Measurements from ENCODE around the gene DNAI7.
A peak's percentile ranks its signal among the peaks of the same experiment; 100 is the strongest.

DNAI7 gene

GRCh38 chr12:25162866-25163265 is 32.1 kb downstream of the DNAI7 start:
- DNase-seq = no peak

DNA sequence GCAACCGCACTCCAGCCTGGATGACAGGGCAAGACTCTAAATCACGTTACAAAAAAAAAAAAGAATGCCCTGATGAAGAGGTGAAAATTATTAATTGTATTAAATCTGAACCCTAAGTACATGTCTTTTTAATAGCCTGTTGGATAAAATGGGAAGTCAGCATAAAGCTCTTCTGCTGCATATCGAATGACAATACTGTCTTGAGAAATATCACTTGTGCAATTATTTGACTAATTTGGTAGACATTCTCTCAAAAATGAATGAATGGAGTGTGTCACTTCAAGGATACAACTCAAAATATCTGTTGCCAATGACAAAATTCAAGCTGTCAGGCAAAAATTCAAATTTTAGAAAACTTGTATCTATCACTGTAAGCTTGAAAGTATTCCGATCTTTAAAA is 38.9 kb downstream of the DNAI7 start:
- DNase-seq = no peak

- DNase-seq = peak; percentile 66
Measured at GRCh38 chr12:25155022-25155576, 39.9 kb downstream of the DNAI7 start.

DNA sequence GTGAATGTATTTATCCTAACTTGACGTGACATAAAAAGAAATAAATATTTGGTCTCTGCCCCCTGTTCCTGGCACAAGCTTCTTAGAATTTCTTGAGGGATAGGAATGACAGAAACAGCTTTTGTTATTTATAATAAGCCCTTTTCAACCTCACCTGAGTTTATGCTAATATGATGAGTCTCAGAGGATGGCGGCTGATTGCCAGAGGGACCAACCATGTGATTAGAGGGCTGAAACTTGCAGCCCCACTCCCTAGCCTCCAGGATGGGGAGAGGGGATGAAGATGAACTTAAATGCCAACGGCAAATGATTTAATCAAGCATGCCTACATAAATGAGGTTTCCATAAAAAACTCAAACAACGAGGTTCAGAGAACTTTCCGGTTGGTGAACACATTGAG is 42.9 kb downstream of the DNAI7 start:
- DNase-seq = no peak

GRCh38 chr12:25151476-25151875 is 43.5 kb downstream of the DNAI7 start:
- DNase-seq = no peak

DNA sequence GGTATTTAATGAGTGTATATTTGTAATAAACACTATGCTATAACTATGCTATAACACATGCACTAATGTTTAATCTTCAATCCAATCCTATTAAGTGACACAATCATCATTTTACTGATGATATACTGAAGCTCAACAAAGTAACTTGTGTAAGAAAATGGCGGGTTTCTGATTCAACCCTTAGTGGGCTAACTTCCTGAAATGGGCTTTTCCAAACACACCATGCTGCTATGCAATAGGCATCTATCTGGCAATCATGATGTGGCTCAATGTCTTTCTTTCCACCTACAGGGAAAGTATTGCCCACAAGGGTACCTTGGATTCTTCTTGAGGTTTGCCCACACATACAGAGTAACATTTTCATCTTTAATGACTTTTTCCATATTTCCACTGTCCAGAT is 48.3 kb downstream of the DNAI7 start:
- DNase-seq = no peak

- DNase-seq = peak; percentile 47
Measured at GRCh38 chr12:25135531-25136154, 59.3 kb downstream of the DNAI7 start.

DNA sequence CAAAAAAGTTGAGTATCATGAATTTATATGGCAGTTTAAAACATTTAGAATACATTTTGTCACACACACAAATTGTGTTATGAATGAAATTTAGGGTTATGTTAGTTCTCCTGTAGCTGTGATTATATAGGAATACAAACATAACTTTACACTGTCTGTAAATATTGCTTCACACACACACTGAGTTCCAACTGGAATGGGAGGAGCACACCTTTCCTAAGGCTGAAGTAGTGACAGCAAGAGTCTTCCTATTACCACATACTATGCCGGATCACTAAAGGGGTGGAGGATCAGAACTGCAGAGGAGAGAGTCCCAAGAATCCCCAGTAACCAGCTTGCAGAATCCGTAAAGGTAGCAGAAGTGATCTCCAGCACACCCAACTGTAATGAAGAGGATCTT is 63.7 kb downstream of the DNAI7 start:
- no peak for DNase-seq

DNA sequence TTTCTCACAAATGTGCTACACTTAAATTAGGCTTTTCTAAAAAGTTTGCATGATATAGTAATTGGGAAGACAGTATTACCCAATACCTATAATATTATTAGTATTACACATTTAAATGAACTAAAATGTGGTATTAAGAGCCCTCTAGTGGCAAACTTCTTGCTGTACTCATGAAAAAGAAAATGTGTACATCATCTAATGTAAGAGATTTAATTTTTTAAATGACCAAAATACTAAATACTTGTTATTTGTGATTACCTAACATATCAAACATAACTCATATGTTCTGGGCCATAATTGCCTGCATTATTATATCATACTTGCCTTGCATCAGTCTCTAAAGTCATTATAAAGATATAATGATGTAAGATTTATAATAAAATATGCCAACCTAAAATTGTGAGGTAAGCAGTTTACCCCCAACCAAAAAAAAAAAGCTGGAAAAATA is 64.2 kb downstream of the DNAI7 start:
- DNase-seq = peak; percentile 87

DNA sequence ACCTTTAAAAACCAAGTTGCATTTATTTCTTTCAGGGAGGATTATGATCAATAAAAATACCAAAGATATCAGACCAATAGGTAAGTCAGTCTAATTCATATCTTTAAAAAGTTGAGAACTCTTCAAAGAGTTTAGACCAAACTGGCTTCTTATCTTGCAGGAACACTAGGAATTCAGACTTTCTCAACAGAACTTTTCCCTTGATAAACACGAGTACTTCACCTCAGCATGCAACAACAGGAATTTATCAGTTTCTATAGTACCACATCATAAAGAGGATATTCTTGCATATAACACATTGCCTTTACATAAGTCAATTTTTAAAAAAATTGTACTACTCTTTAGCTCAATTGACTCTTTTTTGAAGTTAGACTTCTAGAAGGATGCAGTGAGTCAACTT is 68.2 kb downstream of the DNAI7 start:
- peak; percentile 63 for DNase-seq

DNA sequence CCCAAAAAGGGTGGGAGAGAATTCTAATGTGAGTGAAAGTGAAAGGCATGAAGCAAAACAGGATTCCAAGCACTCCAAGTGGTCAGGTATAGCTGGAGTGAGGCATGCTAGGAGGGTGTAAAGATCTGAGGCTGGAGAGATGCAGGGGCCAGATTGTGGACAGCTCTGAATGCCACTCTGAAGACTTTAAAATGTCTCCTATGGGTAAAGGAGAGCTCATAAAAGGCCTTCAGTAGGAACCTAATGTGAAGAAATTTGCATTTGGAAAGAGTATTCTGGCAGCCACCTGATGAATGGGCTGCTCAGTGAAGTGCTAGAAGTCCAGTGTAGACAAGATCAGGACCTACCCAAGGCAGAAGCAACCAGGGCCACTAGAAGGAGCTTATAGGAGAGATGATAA is 68.9 kb downstream of the DNAI7 start:
- peak; percentile 12 for DNase-seq

- DNase-seq = no peak
Measured at GRCh38 chr12:25124493-25124892, 70.5 kb downstream of the DNAI7 start.

- DNase-seq = no peak
Measured at GRCh38 chr12:25123126-25123525, 71.8 kb downstream of the DNAI7 start.

DNA sequence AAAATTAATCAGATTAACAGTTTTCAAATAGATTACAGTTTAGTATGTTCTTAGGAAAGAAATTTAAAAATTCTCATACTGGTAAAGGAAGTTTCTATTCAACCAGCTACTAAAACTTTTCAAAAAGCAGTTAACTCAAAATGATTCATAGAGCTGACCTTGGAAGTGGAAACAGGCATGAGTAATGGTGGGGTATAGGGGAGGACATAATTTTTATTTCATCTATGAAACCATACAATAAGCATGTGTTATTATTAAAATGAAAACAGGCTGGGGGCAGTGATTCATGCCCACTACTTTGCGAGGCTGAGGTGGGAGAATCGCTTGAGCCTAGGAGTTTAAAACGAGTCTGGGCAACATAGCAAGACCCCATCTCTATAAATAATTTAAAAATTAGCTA is 73.0 kb downstream of the DNAI7 start:
- DNase-seq = no peak

DNA sequence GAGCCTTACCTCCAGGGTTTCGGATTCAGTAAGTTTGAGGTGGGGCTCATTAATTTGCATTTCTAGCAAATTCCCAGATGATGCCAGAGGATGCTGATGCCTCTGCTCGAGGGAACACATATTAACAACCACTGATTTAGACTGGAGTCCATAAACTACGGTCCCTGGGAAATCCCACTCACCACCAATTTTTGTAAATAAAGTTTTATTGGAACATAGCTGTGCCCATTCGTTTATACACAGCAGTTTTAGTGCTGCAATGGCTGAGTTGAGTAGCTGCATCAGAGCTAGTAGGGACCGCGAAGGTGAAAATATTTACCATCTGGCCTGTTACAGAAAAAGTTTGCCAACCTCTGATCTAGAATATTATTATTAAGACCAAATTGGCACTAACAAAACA is 73.8 kb downstream of the DNAI7 start:
- DNase-seq = no peak

- peak; percentile 23 for DNase-seq
Measured at GRCh38 chr12:25119020-25119419, 75.9 kb downstream of the DNAI7 start.

DNA sequence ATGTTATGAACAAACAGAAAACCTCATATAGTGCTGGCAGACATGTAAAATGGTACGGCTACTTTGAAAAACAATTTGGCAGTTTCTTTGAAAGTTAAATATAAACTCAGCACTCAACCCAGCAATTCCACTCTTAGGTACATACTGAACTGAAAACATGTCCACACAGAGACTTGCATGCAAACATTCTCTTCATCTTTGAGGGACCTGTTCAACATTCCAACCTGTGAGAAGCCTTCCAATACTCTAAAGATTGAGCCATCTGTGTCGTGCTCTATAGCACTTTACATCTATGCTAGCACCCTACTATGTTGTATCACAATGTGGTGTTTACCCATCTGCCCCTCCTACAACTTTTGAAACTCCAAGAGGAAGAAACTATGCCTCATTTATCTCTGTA is 79.3 kb downstream of the DNAI7 start:
- no peak for DNase-seq

GRCh38 chr12:25113651-25114050 is 81.3 kb downstream of the DNAI7 start:
- no peak for DNase-seq

DNA sequence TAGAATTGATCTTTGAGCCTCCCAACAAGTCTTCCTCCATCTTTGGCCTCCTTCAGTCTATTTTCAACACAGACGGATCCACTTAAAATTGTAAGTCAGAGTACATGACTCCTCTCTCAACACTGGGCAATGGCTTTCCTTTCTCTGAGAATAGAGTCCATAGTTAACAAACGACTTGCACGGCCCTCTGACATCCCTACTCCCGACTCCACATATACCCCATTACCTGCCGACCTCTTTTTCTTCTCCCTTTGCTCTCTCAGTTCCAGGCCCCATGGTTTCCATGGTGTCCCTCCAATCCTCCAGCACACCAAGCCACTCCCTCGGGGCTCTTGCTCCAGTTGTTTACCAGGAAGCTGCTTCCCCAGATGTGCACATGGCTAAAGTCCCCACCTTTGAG is 84.7 kb downstream of the DNAI7 start:
- DNase-seq = no peak

- no peak for DNase-seq
Measured at GRCh38 chr12:25107920-25108319, 87.0 kb downstream of the DNAI7 start.

DNA sequence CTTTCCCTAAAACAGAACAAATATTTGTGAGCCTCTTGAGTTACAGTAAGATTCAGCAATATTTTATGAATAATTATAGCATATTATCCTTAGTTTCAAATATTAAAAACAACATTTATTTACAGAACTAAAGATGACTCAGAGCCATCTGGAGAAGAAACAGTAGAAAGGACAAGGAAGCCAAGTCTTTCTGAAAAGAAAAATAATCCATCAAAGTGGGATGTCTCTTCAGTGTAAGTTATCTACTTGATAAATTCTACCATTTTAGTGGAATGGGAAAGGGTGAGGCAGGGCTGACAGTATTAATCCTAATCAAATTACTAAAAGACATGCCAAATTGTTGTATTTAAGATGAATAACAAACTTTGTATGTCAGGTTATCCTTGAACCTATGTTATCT is 88.1 kb downstream of the DNAI7 start:
- DNase-seq = no peak

DNA sequence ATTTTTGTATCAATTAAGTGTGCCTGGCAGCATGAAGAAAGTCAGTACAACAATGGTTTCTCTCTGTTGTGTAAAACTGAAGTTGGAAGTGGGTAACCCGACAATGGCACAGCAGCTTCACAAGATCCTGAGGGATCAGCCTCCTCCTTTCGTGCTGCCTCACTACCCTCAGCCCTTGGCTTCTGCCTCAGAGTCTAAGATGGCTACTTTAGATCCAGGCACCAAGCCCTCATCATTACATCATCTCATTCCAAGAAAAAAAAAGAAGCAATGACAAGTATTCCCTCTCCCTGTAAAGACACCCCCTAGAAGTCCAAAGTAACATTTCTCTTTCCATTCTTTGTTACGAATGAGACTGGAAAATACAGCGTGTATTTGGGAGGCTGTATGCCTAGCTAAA is 92.6 kb downstream of the DNAI7 start:
- DNase-seq = no peak

DNA sequence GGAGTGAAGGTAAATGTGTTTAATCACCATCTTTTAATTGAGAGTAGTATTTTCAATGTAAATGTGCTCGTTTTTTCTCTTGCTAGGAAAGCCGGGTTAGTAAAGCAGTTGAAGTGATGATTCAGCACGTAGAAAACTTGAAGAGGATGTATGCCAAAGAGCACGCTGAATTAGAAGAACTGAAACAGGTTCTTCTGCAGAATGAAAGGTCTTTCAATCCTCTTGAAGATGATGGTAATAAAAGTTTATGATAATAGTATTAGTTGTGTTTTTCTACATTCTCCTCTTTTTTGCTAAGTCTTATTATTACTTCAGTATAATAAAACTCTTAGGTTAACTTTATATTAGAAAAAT is 93.9 kb downstream of the DNAI7 start:
- no peak for DNase-seq

- DNase-seq = no peak
Measured at GRCh38 chr12:25100194-25101091, 94.5 kb downstream of the DNAI7 start.
